Stimulated activated CD8-positive, alpha-beta memory T cell treated with anti-CD3 and anti-CD28 coated beads, Interleukin-12 subunit alpha, Interleukin-12 subunit beta, amount 100 ng/mL, for 24 hours (primary cell): ENCODE data around the gene RAB20.
"Not testable (repeated sequence)": the region's sequence is repeated elsewhere in the genome, so short reads cannot be mapped to it uniquely, and the experiment has no call there.

ENCODE experiments used
- DNase-seq: peaks from one replicate; pipeline ENCODE4 v3.0.0-alpha.2; 2020; ENCODE audit errors: extremely low read depth

RAB20 gene

DNA sequence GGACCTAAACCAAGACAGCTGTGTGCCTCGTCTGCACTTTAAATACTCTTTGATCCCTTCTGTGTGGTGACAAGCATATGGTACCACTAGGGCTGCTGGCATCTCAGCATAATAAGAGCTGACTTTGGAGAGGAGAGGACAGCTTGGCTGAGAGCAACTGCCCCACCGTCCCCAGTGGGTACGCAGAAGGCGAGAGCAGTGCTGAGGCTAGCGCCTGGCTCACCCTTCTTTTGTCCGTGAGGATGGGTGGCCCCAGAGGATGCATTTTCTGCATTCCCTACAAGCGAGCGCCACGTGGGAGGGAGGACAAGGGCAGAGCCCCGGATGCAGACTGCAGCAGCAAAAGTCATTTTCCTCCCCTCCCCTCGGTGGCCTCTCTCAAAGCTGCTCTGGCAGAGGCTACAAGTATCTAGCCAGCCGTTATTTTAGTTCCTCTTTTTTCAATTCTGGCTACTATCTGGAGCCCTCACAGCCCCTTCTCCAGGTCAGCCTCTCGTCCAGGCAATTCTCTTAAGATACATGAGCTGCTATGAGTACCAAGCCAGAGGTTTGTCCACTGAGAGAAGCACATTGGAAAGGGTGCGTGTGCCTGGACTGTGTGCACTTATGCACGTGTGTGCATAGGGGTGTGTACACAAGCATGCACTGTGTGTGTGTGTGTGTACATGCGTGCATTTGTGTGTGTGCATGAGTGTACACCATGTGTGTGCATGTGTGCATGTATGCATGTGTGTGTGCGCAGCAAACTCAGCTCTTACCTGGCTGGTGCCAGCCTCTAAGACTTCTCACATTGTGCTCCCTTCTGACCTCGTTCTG is 51.3 kb downstream of the RAB20 start:
- DNase-seq: no peak

DNA sequence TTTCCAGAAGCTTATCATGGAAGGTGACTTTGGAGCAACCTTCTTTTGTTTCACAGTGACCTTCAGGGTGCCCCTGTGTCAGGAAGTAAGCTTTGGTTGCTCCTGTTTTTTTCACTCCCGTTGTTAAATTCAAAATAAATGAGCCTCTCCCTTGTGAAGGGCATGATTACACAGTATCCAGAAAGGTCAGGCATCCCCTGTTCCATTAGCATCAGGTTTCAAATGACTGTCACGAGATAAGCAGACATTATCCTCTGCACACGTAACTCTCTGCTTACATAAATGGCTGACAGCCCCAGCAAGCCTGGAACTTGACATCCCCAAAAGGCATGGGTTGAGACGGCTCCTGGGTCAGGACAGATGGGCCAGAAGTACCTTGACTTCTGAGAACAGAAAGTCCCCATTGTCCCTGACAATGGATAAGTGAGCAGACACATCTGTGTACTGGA is 52.0 kb downstream of the RAB20 start:
- no peak for DNase-seq

DNA sequence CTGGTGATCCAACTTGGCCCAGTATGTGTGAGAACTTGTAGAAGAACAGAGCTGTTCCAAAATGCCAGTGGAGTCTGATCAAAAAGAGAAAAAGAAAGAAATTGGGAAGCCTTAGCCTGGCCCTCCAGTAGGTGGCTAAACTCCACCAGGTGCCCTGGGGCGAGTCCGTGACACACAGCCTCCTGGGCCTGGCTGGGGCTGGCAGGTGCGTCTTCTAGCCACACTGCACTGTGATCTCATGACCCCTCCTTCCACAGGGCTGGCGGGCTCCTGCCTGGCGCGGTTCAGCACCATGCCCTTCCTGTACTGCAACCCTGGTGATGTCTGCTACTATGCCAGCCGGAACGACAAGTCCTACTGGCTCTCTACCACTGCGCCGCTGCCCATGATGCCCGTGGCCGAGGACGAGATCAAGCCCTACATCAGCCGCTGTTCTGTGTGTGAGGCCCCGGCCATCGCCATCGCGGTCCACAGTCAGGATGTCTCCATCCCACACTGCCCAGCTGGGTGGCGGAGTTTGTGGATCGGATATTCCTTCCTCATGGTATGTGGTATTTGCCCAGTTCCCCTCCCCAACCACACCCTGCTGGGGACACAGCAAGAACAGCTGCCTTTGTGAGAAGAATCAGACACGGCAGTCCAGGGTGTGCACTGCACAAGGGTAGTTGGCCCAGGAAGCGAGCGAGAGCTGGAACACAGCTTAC is 53.7 kb downstream of the RAB20 start:
- DNase-seq: no peak

DNA sequence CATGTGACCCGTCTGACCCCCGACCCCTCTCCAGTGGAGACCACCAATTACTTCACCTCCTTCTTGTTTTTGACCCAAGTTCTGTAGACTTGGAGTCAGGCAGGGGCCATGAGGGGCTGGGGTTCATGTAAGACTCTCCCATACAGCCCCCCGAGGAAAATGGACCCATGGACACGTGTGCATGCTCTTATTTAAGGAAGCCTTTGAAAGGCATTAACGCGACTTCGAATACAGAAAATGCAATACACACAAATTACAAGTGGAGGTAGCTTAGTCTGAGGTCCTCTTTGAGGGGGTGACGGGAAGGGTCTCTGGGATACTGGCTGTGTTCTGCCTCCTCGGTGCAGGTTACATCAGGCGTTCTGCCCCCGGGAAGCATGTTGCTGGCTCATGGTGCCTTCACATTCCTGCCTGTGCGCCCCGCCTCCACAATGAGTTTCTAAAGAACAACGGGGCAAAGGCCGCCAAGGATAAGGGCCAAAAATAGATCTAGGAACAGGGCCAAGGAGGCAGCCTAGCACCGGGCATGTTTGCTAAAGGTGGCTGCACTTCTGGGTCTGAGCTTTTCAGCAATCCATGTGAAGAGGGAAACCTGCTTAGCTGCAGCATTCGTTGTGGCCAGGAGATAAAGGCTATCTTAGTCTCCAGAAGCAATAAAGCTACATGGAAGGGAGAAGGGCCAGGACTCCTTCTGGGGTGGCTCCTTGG is 54.5 kb downstream of the RAB20 start:
- DNase-seq: no peak

DNA sequence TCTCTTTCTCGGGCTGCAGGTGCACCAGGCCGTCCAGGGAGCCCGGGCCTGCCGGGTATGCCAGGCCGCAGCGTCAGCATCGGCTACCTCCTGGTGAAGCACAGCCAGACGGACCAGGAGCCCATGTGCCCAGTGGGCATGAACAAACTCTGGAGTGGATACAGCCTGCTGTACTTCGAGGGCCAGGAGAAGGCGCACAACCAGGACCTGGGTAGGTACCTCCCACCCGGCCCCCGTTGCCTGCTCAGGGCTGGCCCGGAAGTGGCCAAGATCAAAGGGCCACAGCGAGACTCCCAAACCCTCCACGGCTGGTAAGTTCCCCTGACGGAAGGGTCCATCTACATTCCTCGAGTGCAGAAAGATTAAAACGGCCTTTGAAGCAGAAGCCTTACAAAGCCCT is 55.1 kb downstream of the RAB20 start:
- no peak for DNase-seq

DNA sequence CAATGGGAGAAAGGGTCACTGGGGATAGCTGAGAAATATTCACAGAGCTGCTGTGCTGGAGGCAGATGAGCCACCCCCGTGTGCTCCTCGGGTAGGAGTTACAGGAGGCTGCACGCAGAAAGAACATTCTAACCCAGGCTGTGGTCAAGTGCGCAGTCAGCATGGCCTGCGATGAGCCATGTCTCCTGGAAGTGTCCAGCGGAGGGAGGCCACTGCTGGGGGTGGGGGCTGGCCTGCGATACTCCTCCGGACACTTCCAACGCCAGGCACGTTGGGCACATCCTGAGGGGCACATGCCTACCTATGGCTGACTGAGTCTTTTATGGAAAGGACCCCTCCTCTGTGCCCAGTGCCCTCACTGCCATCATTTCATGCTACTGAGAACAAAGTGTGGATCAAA is 55.9 kb downstream of the RAB20 start:
- no peak for DNase-seq

DNA sequence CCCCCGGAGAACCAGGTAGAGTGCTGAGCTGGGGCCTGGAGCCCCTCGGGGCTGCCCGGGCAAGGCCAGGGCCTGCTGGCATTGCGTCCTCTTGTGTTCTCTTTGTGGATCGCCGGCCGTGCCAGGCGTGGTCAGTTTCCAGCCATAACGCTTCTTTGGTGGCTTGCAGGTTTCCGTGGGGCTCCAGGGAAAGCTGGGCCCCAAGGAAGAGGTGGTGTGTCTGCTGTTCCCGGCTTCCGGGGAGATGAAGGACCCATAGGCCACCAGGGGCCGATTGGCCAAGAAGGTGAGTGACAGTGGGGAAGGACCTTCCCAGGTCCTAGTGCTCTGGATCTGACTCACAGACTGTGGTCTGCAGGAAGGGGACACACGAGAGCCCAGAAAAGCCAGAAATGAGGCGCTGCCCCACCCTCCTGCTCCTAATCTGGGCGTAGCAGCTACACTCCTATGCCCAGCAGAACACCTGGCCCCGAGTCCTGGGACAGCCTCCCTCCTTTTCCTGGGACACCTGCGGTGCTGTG is 57.5 kb downstream of the RAB20 start:
- DNase-seq: no peak

DNA sequence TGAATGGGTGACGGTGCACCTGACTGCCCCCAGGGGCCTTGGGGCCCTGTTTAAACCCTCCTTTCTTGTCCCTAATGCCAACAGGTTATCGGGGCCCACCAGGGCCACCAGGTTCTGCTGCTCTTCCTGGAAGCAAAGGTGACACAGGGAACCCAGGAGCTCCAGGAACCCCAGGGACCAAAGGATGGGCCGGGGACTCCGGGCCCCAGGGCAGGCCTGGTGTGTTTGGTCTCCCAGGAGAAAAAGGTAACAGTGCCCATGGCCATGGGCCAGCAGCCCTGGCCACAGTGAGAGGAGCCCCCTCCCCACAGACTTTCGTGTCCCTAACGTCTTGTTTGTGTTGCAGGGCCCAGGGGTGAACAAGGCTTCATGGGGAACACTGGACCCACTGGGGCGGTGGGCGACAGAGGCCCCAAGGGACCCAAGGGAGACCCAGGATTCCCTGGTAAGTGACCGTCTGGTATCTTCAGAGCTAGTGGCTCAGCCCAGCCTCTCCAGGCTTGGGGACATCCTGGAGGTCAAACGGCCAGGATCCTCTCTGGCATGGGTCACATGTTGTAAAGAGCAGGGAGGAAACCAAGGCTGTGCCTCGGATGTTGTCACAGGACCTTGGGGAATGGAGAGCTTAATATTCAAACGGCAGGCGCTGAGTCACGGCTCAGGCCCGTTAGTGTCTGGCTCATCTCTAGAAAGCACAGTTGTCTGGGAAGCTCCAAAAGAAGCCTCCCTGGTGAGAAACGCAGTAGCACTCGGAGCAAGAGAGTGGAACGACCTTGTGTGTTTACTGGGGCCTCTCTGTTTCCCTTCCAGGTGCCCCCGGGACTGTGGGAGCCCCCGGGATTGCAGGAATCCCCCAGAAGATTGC is 58.3 kb downstream of the RAB20 start:
- DNase-seq: no peak

DNA sequence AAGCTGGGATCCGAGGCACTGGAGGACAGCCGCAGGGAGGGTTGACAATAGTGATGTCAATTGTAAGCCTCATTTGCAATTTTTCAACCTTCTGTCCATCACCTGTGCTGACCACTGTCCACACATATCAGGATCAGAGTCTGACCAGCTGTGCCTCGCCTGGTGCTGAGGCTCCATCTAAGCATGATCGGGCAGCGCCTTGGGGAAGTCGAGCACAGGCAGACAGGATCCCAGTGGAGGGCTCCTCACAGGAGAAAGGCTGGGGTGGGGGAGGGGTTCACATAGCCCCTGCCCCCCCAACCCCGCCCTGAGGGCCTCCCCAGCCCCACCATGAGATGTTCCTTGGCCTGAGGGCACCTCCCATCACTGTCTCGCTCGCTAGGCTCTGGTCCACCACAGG is 60.3 kb downstream of the RAB20 start:
- no peak for DNase-seq

DNA sequence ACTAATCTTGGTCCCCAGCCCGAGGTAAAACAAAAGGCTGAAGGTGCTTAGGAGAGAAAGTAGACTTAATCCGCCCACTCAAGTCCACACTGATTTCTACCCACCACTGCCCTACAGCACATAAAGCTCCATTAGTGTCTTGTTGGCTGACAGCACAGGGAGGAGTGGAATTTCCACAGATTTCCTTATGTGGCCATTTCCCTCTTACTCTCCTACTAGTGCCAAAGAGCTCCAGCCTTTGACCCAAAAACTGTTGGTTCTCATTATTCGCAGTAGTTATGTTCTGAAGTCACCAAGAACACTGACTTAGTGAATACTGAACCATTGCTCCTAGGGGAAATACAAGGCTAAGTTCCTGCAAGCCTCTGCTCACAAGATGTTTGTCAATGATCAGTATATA is 61.2 kb downstream of the RAB20 start:
- no peak for DNase-seq

DNA sequence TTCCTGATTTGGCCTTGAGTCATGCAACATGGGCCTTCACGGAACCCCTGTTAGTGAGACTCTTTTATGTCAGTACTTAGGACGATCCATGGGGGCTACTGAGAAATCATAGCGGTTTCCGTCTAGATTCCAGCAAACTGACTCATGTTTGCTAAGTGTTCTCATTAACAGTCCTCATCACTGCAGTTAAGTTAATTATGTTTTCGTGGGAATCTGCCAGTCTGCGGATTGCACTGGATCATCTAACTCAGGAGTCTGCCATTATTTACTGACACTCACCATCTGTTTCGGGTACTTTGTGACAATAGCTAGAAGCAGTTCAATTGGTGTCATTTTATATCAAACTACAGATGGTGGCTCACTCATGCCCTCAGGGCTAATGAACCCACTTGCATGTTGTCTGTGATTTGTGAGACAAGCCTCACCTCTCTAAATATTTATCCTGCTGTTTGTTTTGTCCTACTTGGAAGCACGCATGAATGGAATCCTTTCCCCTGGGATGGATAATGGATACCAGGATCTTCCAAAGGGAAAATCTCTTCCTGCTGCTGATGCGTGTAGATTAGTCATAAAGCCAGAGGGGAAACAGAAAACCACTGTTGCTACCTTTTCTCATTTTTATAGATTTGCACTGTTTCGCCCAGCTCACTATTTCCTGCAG is 61.8 kb downstream of the RAB20 start:
- no peak for DNase-seq

DNA sequence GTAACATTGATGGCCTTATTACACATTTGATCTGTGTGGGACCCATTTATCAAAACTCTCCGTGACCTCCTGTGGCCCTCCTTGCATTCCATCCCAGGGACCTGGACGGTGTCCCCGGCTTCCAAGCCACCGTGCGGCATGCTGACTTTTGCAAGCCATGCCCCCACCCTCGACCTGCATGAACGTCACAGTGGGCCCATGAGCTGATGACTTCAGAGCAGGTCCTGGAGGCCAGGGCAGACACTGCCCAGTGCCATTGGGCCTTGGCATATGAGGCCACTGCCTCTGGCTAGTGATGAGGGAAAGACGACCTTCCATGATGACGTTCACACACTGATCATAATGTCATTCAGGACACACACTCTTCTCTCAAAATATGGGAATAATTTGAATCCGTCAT is 62.8 kb downstream of the RAB20 start:
- DNase-seq: no peak

DNA sequence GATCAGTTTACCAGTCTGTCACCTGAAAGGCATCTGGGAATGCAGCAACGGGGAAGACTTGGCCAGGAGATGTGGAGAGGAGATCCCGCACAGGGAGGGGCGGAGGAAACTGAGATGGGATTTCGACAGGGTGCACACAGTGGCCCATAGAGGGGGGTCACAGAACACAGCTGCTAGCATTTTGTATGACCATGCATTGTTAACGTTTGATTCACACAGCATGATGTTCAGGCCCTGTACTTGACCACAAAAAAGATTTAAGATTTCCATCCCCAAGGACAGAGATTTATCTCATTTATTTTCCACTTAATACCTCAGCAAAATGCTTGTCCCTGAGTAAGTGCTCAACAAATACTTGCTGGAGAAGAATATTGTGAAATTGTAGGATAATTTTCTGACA is 63.2 kb downstream of the RAB20 start:
- DNase-seq: no peak

DNA sequence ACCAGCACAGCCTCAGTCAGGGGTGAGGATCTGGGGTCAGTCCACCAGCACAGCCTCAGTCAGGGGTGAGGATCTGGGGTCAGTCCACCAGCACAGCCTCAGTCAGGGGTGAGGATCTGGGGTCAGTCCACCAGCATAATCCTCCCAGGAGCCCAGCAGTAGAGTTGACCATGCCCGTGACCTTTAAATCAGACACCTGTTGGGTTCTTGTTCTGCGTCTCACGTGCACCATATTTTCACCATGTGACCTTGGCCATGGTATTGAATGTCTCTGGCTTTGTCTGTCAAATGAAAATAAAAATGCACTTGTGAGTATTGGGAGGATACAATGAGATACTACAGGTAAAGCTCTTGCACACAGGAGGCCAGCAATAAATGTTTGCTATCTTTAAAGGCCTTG is 63.6 kb downstream of the RAB20 start:
- DNase-seq: not testable (repeated sequence)

DNA sequence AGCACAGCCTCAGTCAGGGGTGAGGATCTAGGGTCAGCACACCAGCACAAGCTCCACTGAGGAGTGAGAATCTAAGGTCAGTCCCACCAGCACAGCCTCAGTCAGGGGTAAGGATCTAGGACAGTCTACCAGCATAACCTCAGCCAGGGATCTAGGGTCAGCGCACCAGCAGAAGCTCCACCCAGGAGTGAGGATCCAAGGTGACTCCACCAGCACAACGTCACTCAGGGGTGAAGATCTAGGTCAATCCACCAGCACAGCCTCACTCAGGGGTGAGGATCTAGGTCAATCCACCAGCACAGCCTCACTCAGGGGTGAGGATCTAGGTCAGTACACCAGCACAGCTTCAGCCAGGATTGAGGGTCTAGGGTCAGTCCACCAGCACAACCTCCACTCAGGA is 64.5 kb downstream of the RAB20 start:
- no peak for DNase-seq

DNA sequence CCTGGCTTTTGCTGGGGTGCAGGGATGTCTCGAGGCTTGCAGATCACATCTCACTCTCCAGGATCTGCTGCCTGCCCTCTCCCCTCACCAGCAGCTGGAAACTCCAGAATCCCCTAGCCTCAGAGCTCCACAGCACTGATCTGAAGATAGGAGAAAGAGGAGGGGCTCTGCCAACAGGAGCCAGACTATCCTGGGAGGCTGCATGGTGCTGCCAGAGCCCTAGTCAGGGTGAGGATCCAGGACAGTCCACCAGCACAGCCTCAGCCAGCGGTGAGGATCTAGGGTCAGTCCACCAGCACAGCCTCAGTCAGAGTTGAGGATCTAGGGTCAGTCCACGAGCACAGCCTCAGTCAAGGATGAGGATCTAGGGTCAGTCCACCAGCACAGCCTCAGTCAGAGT is 65.2 kb downstream of the RAB20 start:
- DNase-seq: no peak

DNA sequence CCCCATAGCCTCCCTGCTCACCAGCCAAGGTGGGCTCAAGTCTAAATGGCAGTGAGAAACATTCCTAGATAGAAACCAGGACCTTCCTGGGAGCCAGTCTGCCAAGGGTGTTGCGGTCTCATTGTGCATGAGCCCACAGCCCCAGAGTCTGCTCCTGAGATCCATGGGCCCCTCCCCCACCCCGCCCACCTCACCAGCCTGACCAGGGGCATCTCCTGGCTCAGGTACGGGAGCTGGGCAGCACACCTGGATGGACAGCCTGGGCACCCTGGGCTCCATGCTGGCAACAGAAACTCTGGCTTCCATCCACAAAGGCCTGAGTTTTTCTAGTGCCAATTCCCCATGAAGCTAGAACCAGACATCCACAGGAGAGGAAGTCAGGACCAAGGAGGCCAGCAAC is 65.6 kb downstream of the RAB20 start:
- DNase-seq: no peak

DNA sequence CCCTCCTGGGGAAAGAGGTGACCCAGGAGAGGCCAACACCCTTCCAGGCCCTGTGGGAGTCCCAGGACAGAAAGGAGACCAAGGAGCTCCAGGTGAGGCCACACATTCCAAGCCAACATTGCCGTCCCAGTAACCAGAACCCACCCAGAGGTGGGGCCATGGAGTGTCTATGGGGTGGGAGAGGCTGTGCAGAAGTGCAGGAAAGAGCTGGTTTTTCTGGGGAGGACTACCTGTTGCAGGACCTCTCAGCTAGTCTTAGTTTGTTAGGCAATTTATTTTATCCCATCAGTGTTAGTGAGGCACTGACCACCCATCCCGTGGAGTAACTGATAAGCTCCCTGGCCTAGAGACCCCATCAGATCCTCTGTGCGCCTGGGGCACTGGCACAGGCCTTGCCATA is 66.1 kb downstream of the RAB20 start:
- no peak for DNase-seq

DNA sequence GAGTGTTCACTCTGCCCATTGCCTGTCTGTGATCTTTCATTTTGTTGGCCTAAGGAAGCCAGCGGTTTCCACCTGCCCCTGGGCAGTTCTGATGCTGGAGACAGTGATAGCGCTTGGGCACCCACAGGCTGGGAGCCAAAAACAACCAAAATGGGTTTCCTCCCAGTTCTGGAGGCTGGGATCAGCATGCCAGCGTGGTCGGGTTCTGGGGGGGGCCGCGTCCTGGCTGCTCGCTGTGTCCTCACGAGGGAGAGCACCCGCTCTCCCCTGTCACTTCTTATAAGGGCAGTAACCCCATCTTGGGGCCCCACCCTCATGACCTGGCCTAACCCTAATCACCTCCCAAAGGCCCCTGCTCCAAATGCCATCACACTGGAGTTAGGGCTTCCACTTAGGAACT is 67.9 kb downstream of the RAB20 start:
- no peak for DNase-seq

DNA sequence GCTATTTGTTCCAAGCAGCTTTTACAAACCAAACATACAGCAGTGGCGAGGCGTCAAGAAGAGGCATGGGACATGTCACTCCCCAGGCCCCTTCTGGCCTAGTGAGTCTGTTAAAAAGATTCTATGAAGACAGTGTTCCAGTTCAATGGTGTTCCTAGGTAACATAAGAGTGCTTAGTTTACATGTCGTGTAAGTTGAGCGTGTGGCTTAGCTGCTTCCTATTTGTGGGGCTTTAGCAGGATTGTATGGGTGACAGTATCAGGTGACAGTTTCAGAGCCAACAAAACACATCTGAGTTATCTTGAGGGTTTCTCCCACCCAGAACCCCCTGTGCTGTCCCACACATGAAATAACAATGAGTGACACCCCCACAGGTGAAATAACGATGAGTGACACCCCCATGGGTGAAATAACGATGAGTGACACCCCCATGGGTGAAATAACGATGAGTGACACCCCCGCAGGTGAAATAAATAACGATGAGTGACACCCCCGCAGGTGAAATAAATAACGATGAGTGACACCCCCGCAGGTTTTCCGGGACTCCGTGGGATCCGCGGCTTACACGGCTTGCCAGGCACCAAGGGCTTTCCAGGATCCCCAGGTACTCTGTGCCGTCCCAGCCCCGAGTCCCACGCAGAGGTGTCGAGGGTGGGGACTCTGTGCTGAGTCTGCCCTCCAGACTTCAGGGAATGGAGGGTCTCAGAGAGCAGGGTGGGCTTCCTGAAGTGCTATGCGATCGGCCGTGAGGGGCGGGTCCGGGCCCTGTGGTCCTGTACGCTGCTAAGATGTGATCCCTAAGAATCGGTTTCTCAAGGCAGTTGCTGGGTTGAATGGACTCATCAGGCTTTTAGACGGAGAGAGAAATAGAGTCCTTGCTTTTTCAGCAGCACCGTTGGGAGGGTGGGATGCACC is 68.6 kb downstream of the RAB20 start:
- no peak for DNase-seq
